Brain microvascular endothelial cell (primary cell): ENCODE measurements around the gene OTX2.

Experiments used
- DNase-seq: peaks from one replicate; pipeline ENCODE4 v3.0.0-alpha.2; 2020
- H3K27ac ChIP-seq: fragments of 250-450 bp; sonication (Bioruptor Pico); 2 replicates; pipeline ENCODE4 v1.5.1; 2020; ENCODE audit warnings: mild to moderate bottlenecking, moderate library complexity
- H3K27me3 ChIP-seq: fragments of 250-450 bp; sonication (Bioruptor Pico); replicated peaks from 2 replicates; pipeline ENCODE4 v1.5.1; 2020; ENCODE audit warnings: mild to moderate bottlenecking
- H3K36me3 ChIP-seq: fragments of 250-450 bp; sonication (Bioruptor Pico); replicated peaks from 2 replicates; pipeline ENCODE4 v1.5.1; 2020; ENCODE audit warnings: mild to moderate bottlenecking
- H3K4me3 ChIP-seq: 2 replicates; pipeline ENCODE4 v1.5.1; 2011; ENCODE audit warnings: low read depth, mild to moderate bottlenecking, control low read depth, low read length, moderate library complexity
- CTCF ChIP-seq: IDR thresholded peaks from 2 replicates; pipeline ENCODE4 v1.5.1; 2011; ENCODE audit warnings: low read depth, mild to moderate bottlenecking, moderate library complexity, low read length, control low read depth, inconsistent platforms; ENCODE audit errors: missing control alignments
- in situ Hi-C: cut with HindIII; loops from 2 replicates; pipeline ENCODE4 v1.10.0; 2017; ENCODE audit warnings: low sequenced_read_pairs, low pct_ligation_motif_present

The OTX2 gene

DNA sequence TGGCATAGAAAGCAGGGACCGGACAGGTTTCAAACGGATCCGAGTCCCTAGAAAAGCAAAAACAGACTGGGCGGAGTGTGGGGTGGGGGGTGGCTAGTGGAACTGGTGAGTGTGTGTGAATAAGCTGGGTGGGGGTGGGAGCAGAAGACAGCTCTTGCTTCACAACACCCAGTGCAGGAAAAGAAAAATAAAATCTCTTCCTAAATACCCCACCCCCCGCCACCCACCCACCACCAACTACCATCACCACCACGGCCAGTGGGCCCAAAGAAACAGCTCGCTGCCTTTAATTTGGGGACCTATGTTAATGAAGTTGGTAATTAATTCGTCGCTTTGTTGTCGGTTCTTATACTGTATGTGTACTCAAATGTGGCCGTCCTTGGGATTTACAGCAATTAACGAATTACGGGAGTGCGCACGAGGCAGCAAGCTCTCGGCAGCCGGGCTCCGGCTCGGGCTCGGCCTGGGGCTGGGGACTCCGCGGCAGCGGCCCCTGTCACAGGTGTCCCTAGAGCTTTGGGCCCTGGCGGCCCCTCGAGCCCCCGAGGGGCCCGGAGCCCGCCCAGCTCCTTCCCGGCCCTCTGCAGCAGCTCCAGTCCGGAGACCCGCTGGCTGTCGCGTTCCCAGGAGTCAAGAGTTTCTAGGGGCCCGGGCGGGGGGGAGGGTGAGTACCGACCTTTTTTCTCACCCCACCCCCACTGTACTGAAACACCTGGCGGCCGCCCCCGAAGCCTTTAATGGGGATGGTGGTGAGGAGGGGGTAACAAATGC lies 1.5 kb upstream of the OTX2 start:
- Histone ChIP-seq H3K27ac (no peak overlapping the region), H3K4me3 (no peak overlapping the region), H3K27me3 (peaks cover 84% of the 10 kb centered on the region), H3K36me3 (no peaks in the 10 kb centered on the region)
- in situ Hi-C loops = no loop called here
- no peak for TF ChIP-seq CTCF
- no peak for DNase-seq

GRCh38 chr14:56810836-56811592 lies 735 bp upstream of the OTX2 start:
- no peak overlapping the region for H3K27ac ChIP-seq
- no peak overlapping the region for H3K4me3 ChIP-seq
- peaks cover 84% of the 10 kb centered on the region for H3K27me3 ChIP-seq
- no peak for DNase-seq
- H3K36me3 ChIP-seq = no peaks in the 10 kb centered on the region
- in situ Hi-C loops = no loop called here
- no peak for TF ChIP-seq CTCF

DNA sequence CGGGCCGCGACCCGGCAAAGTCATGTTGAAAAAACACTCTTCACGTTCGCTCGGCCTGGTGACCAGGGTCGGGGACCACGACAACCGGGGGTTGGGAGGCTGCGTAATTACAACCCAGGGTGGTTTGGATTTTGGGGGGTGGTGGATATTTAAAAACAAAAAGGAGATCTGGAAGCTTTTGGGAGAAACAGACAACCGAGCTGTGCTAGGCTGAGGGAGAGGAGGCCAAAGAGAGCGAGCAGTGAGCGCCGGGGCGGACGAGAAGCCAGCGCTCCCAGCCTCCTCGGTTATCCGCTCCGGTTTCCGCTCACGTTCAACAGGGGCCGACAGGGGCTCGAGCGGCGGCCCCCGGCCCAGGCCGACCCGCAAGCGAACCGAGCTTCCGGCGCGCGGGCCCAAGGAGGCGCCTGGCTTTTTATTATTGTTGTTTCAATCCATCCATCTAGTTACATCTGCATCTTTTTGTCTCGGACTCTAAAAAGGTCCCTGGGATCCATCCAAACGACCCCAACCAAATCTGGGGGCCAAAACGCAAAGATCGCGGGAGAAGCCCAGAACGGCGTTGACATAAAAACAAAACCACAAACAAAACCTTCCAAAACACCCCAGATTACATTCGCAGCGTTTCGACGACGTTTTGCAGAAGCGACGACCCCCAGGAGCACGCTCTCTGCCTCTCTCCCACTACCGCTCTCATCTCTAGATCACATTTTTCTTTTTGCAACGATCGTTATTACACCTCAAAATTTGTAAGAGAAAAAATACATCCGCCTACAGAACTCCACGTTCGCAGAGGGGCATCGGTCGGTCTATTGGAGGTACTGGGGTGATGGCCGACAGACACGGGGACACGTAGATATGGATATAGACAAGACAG lies 771 bp downstream of the OTX2 start:
- Histone ChIP-seq H3K4me3 (no peak overlapping the region), H3K36me3 (no peaks in the 10 kb centered on the region), H3K27ac (no peak overlapping the region), H3K27me3 (peaks cover 85% of the 10 kb centered on the region)
- no peak for TF ChIP-seq CTCF
- DNase-seq = no peak
- in situ Hi-C loops = no loop called here

GRCh38 chr14:56808383-56809269 lies 1.7 kb downstream of the OTX2 start:
- Histone ChIP-seq H3K27me3 (peaks cover 89% of the 10 kb centered on the region), H3K27ac (no peak overlapping the region), H3K36me3 (no peaks in the 10 kb centered on the region), H3K4me3 (no peak overlapping the region)
- DNase-seq = no peak
- TF ChIP-seq CTCF = no peak
- in situ Hi-C loops = no loop called here

DNA sequence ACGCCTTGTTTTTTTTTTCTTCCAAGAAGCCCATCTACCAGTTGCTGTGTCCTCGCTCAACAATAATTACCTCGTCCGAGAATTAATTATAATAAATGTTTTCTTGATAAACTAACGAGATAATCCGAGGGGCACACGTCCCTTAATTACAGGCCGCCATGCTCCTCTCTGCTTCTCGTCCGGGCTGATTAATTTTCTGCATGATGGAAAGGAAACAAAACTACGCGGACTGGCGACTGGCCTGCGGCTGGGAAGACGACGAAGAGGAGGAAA lies 2.2 kb downstream of the OTX2 start:
- Histone ChIP-seq H3K36me3 (no peaks in the 10 kb centered on the region), H3K4me3 (no peak overlapping the region), H3K27ac (no peak overlapping the region), H3K27me3 (peaks cover 89% of the 10 kb centered on the region)
- no peak for DNase-seq
- no peak for TF ChIP-seq CTCF
- in situ Hi-C loops = no loop called here
